K562 treated with DMSO at 1 percent for 48 hours (cell line): ENCODE data around the gene GLDN. TPM values are rescaled to one million over a fixed set of nuclear protein-coding genes. Genes with fewer than 3 reads are reported as not detected.

ENCODE experiments used
- total RNA-seq: library from RNA; unstranded; fragments of 300-600 nt; gene quantifications from 2 replicates; pipeline ENCODE4 v1.2.3, GENCODE V29; 2022; ENCODE audit warnings: low replicate concordance; ENCODE audit errors: extremely low read depth

Gene GLDN
- not detected in 2 replicates for total RNA-seq

DNA sequence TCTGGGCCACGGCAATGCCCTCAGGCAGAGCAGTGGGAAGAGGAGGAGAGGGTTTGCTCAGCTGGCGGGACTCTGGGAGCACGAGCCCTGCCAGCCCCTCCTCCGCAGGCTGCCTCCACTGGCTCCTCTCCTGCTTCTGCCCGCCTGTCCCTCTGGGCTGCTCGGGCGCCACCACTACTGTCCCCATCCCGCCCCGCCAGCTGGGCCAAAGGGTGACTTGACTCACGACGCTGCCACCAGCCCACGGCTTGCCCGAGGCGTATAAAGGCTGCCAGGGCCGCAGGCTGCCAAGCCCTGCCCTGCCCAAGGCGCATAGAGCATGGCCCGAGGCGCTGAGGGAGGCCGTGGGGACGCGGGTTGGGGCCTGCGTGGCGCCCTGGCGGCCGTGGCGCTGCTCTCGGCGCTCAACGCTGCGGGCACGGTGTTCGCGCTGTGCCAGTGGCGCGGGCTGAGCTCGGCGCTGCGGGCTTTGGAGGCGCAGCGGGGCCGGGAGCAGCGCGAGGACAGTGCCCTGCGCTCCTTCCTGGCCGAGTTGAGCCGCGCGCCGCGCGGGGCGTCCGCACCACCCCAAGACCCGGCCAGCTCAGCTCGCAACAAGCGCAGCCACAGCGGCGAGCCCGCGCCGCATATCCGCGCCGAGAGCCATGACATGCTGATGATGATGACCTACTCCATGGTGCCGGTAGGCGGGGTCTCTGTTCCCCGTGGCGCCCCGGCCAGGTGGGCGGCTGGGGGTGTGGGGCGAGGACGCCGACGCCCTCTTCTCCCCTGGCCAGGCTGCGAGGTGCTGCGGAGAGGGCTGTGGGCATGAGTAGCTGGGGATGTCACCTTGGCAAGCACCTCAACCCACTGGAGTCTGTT is at the start of gene GLDN:
Gene GLDN (plus strand): TSS at position 290 of the 861 bp plus-strand sequence. CDS start 30 bp downstream, at position 320.

DNA sequence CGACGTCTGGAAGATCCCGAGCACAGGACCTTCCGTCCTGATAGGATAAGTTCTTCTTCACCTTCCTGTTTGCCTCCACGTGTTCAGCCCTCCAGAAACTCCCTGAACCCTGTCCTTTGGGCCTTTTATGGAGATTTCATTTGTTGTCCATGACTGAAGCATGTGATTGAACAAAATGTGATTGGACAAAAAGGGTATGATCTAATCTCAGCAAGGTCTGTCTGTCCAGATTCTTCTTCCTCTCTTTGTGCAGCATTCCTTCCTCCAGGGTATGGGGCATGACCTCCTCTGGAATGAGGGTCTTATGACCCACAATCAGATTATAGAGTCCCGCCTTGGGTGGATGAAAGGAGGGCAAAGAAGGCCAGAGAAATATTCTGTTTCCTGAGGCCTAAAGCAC is 3.0 kb upstream of the GLDN start, which contains the start of gene CYP19A1:
Gene CYP19A1 (minus strand): TSS at position 101 of the 400 bp plus-strand sequence. CDS start 95,684 bp downstream, outside the sequence.

Other genes with a start within 250 kb of the GLDN start
- not detected in 2 replicates for gene TNFAIP8L3, start 246.7 kb upstream of the GLDN start, total RNA-seq
- gene CYP19A1, start 3.1 kb upstream of the GLDN start, total RNA-seq = not detected in 2 replicates